ENCODE data around the gene CDC45.

GRCh38 chr22:19510919-19511341 lies 31.2 kb downstream of the CDC45 start:
- TF ChIP-seq ZNF423 (tag by site-specific recombination; IDR thresholded peaks at IDR 0.05): no peak
- no peak for TF ChIP-seq ZNF580 (tag by site-specific recombination; IDR thresholded peaks at IDR 0.05)
- TF ChIP-seq, protein P1, sequence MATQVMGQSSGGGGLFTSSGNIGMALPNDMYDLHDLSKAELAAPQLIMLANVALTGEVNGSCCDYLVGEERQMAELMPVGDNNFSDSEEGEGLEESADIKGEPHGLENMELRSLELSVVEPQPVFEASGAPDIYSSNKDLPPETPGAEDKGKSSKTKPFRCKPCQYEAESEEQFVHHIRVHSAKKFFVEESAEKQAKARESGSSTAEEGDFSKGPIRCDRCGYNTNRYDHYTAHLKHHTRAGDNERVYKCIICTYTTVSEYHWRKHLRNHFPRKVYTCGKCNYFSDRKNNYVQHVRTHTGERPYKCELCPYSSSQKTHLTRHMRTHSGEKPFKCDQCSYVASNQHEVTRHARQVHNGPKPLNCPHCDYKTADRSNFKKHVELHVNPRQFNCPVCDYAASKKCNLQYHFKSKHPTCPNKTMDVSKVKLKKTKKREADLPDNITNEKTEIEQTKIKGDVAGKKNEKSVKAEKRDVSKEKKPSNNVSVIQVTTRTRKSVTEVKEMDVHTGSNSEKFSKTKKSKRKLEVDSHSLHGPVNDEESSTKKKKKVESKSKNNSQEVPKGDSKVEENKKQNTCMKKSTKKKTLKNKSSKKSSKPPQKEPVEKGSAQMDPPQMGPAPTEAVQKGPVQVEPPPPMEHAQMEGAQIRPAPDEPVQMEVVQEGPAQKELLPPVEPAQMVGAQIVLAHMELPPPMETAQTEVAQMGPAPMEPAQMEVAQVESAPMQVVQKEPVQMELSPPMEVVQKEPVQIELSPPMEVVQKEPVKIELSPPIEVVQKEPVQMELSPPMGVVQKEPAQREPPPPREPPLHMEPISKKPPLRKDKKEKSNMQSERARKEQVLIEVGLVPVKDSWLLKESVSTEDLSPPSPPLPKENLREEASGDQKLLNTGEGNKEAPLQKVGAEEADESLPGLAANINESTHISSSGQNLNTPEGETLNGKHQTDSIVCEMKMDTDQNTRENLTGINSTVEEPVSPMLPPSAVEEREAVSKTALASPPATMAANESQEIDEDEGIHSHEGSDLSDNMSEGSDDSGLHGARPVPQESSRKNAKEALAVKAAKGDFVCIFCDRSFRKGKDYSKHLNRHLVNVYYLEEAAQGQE (tag by site-specific recombination; IDR thresholded peaks at IDR 0.05): no peak
- TF ChIP-seq, protein P2, sequence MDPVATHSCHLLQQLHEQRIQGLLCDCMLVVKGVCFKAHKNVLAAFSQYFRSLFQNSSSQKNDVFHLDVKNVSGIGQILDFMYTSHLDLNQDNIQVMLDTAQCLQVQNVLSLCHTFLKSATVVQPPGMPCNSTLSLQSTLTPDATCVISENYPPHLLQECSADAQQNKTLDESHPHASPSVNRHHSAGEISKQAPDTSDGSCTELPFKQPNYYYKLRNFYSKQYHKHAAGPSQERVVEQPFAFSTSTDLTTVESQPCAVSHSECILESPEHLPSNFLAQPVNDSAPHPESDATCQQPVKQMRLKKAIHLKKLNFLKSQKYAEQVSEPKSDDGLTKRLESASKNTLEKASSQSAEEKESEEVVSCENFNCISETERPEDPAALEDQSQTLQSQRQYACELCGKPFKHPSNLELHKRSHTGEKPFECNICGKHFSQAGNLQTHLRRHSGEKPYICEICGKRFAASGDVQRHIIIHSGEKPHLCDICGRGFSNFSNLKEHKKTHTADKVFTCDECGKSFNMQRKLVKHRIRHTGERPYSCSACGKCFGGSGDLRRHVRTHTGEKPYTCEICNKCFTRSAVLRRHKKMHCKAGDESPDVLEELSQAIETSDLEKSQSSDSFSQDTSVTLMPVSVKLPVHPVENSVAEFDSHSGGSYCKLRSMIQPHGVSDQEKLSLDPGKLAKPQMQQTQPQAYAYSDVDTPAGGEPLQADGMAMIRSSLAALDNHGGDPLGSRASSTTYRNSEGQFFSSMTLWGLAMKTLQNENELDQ (tag by site-specific recombination; IDR thresholded peaks at IDR 0.05; ENCODE audit: low read depth): no peak
- TF ChIP-seq BCL11A (tag by site-specific recombination; IDR thresholded peaks at IDR 0.05; ENCODE audit: low read depth): no peak
- TF ChIP-seq ZNF19 (tag by site-specific recombination; IDR thresholded peaks at IDR 0.05; ENCODE audit: low read depth): no peak
- TF ChIP-seq, protein P3, sequence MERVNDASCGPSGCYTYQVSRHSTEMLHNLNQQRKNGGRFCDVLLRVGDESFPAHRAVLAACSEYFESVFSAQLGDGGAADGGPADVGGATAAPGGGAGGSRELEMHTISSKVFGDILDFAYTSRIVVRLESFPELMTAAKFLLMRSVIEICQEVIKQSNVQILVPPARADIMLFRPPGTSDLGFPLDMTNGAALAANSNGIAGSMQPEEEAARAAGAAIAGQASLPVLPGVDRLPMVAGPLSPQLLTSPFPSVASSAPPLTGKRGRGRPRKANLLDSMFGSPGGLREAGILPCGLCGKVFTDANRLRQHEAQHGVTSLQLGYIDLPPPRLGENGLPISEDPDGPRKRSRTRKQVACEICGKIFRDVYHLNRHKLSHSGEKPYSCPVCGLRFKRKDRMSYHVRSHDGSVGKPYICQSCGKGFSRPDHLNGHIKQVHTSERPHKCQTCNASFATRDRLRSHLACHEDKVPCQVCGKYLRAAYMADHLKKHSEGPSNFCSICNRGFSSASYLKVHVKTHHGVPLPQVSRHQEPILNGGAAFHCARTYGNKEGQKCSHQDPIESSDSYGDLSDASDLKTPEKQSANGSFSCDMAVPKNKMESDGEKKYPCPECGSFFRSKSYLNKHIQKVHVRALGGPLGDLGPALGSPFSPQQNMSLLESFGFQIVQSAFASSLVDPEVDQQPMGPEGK (tag by site-specific recombination; IDR thresholded peaks at IDR 0.05): no peak
- TF ChIP-seq ZNF292 (tag by site-specific recombination; IDR thresholded peaks at IDR 0.05; ENCODE audit: borderline replicate concordance, low read depth): no peak
- no peak for TF ChIP-seq ZNF510 (tag by site-specific recombination; IDR thresholded peaks at IDR 0.05; ENCODE audit: insufficient replicate concordance)
- TF ChIP-seq ZNF274 (IDR thresholded peaks at IDR 0.05; ENCODE audit: low read length): no peak
- no peak for TF ChIP-seq ZNF274 (tag by site-specific recombination; IDR thresholded peaks at IDR 0.05; ENCODE audit: borderline replicate concordance)
- no peak for TF ChIP-seq ZNF23 (tag by site-specific recombination; IDR thresholded peaks at IDR 0.05; ENCODE audit: borderline replicate concordance)
- no peak for TF ChIP-seq ZNF121 (tag by site-specific recombination; IDR thresholded peaks at IDR 0.05)
- TF ChIP-seq KLF9 (tag by site-specific recombination; IDR thresholded peaks at IDR 0.05; ENCODE audit: low read depth): no peak

All from HEK293 (cell line).